GM23338 (cell line): ENCODE data around the gene OR6J1. TPM values are rescaled to one million over a fixed set of nuclear protein-coding genes. Genes with fewer than 3 reads are reported as not detected.

Source experiments
- ATAC-seq: fragments of 200-7000 bp; cut with Tn5 transposase; 3 replicates; pipeline ENCODE4 v1.9.1; 2020
- DNase-seq: peaks from one replicate; pipeline ENCODE4 v3.0.0-alpha.2; 2015; ENCODE audit warnings: low spot score
- H2AFZ ChIP-seq: fragments of 200-600 bp; sonication (generic); 2 replicates; pipeline ENCODE4 v1.8.0; 2016; ENCODE audit warnings: antibody characterized with exemption, mild to moderate bottlenecking, moderate library complexity
- H3F3A ChIP-seq: fragments of 200-600 bp; sonication (generic); replicated peaks from 2 replicates; pipeline ENCODE4 v1.8.0; 2017; ENCODE audit warnings: antibody characterized with exemption, mixed run types, low read depth
- H3K27ac ChIP-seq: fragments of 200-600 bp; sonication (generic); 2 replicates; pipeline ENCODE4 v1.6.1; 2016; ENCODE audit warnings: low read depth
- H3K27me3 ChIP-seq: fragments of 200-600 bp; sonication (generic); 2 replicates; pipeline ENCODE4 v1.8.0; 2016; ENCODE audit warnings: mild to moderate bottlenecking, mixed run types, moderate library complexity; ENCODE audit not compliant: insufficient read depth
- H3K36me3 ChIP-seq: fragments of 200-600 bp; sonication (generic); 2 replicates; pipeline ENCODE4 v1.8.0; 2016; ENCODE audit warnings: mild to moderate bottlenecking; ENCODE audit not compliant: insufficient read depth
- H3K4me1 ChIP-seq: fragments of 200-600 bp; sonication (generic); 2 replicates; pipeline ENCODE4 v1.8.0; 2016; ENCODE audit warnings: mild to moderate bottlenecking, moderate library complexity; ENCODE audit not compliant: insufficient read depth
- H3K4me2 ChIP-seq: fragments of 200-600 bp; sonication (generic); 2 replicates; pipeline ENCODE4 v1.7.1; 2017; ENCODE audit warnings: mixed run types
- H3K4me3 ChIP-seq: fragments of 200-600 bp; sonication (generic); 2 replicates; pipeline ENCODE4 v1.6.1; 2016; ENCODE audit warnings: mixed run types
- H3K79me2 ChIP-seq: fragments of 200-600 bp; sonication (generic); replicated peaks from 2 replicates; pipeline ENCODE4 v1.8.0; 2017; ENCODE audit warnings: mild to moderate bottlenecking; ENCODE audit not compliant: insufficient read depth
- H3K9me2 ChIP-seq: fragments of 200-600 bp; sonication (generic); 2 replicates; pipeline ENCODE4 v1.8.0; 2017; ENCODE audit not compliant: insufficient read depth
- H4K20me1 ChIP-seq: fragments of 200-600 bp; sonication (generic); replicated peaks from 2 replicates; pipeline ENCODE4 v1.8.0; 2017; ENCODE audit warnings: mild to moderate bottlenecking; ENCODE audit not compliant: insufficient read depth
- H3K27ac Mint-ChIP-seq: 2 replicates; pipeline ENCODE4 v1.8.0; 2020; ENCODE audit warnings: inconsistent platforms, mild to moderate bottlenecking, moderate library complexity, mixed read lengths
- H3K27me3 Mint-ChIP-seq: 3 replicates; pipeline ENCODE4 v1.8.0; 2022; ENCODE audit warnings: low read depth, mild to moderate bottlenecking, moderate library complexity, mixed read lengths, inconsistent platforms; ENCODE audit not compliant: insufficient read depth, poor library complexity
- H3K36me3 Mint-ChIP-seq: 3 replicates; pipeline ENCODE4 v1.8.0; 2021; ENCODE audit warnings: low read depth, mild to moderate bottlenecking, inconsistent platforms, moderate library complexity, mixed read lengths
- H3K4me1 Mint-ChIP-seq: 3 replicates; pipeline ENCODE4 v1.8.0; 2020; ENCODE audit warnings: mild to moderate bottlenecking, inconsistent platforms, mixed read lengths
- H3K4me3 Mint-ChIP-seq: 3 replicates; pipeline ENCODE4 v1.8.0; 2021; ENCODE audit warnings: moderate library complexity, mild to moderate bottlenecking, inconsistent platforms, mixed read lengths
- H3K9me3 Mint-ChIP-seq: 3 replicates; pipeline ENCODE4 v1.8.0; 2020; ENCODE audit warnings: moderate library complexity, mild to moderate bottlenecking, inconsistent platforms, mixed read lengths
- CREB1 ChIP-seq: fragments of 250-450 bp; sonication (Bioruptor Pico); IDR thresholded peaks from 2 replicates; pipeline ENCODE4 v1.5.0; 2020; ENCODE audit warnings: low read depth, mild to moderate bottlenecking, moderate library complexity
- EZH2phosphoT487 ChIP-seq: fragments of 200-600 bp; sonication (generic); IDR thresholded peaks from one replicate; pipeline ENCODE4 v1.8.1; 2018; ENCODE audit warnings: antibody characterized with exemption; ENCODE audit not compliant: unreplicated experiment
- JUNB ChIP-seq: IDR thresholded peaks from one replicate; pipeline ENCODE4 v1.6.1; 2016; ENCODE audit warnings: antibody characterized with exemption; ENCODE audit not compliant: unreplicated experiment
- NANOG ChIP-seq: IDR thresholded peaks from 2 replicates; pipeline ENCODE4 v1.6.1; 2016; ENCODE audit warnings: antibody characterized with exemption, borderline replicate concordance
- POLR2AphosphoS5 ChIP-seq: IDR thresholded peaks from 2 replicates; pipeline ENCODE4 v1.6.1; 2016; ENCODE audit warnings: antibody characterized with exemption, low read depth
- STAT1 ChIP-seq: IDR thresholded peaks from one replicate; pipeline ENCODE4 v1.6.1; 2016; ENCODE audit warnings: antibody characterized with exemption; ENCODE audit not compliant: unreplicated experiment
- ZNF114 ChIP-seq: fragments of 250-450 bp; sonication (Bioruptor Pico); IDR thresholded peaks from 2 replicates; pipeline ENCODE4 v1.5.0; 2020; ENCODE audit warnings: mild to moderate bottlenecking, moderate library complexity
- ZNF331 ChIP-seq: fragments of 250-450 bp; sonication (Bioruptor Pico); IDR thresholded peaks from 2 replicates; pipeline ENCODE4 v1.5.0; 2020; ENCODE audit warnings: low read depth, mild to moderate bottlenecking, moderate library complexity
- polyA plus RNA-seq: library from polyadenylated mRNA; unstranded; fragments of >200 nt; fragmentation: Nextera tagmentation; extraction: Ambion mirVana; gene quantifications from 2 replicates; pipeline ENCODE4 v1.2.1, GENCODE V29; 2016
- total RNA-seq: library from RNA; depleted of rRNA; stranded (reverse); fragments of >200 nt; shearing (Covaris generic); gene quantifications from 2 replicates; pipeline ENCODE4 v1.2.3, GENCODE V29; 2014
- TF ChIP-seq, protein P1 (sequence below): fragments of 250-450 bp; sonication (Bioruptor Pico); IDR thresholded peaks from 2 replicates; pipeline ENCODE4 v1.5.0; 2020; ENCODE audit warnings: mild to moderate bottlenecking, moderate library complexity
- TF ChIP-seq, protein P2 (sequence below), 2 experiments: fragments of 200-600 bp in 1 of 2; sonication (generic) in 1 of 2; conservative IDR thresholded peaks; 2 replicates each; pipeline versions ENCODE4 v1.5.1 to v1.6.1; 2016 to 2017; ENCODE audit warnings: antibody characterized with exemption in 2 of 2, low read depth in 2 of 2, mild to moderate bottlenecking in 2 of 2, moderate library complexity in 1 of 2
- TF ChIP-seq, protein P3 (sequence below): IDR thresholded peaks from one replicate; pipeline ENCODE4 v1.6.1; 2018; ENCODE audit warnings: antibody characterized with exemption; ENCODE audit not compliant: unreplicated experiment
- TF ChIP-seq, protein P4 (sequence below): IDR thresholded peaks from 2 replicates; pipeline ENCODE4 v1.6.1; 2016; ENCODE audit warnings: antibody characterized with exemption

Gene OR6J1
- total and polyA plus RNA-seq, 2 experiments from 2014 or later: not detected

DNA sequence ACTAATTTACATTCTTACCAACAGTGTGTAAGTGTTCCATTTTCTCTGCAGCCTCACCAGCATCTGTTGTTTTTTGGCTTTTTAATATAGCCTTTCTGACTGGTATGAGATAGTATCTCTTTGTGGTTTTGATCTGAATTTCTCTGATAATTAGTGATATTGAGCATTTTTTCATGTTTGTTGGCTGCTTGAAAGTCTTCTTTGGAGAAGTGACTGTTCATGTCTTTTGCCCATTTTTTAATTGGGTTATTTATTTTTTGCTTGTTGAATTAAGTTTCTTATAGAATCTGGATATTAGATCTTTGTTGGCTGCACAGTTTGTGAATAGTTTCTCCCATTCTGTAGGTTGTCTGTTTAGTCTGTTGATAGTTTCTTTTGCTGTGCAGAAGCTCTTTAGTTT, 48.0 kb upstream of the OR6J1 start (continued):
- TF ChIP-seq, protein P1, sequence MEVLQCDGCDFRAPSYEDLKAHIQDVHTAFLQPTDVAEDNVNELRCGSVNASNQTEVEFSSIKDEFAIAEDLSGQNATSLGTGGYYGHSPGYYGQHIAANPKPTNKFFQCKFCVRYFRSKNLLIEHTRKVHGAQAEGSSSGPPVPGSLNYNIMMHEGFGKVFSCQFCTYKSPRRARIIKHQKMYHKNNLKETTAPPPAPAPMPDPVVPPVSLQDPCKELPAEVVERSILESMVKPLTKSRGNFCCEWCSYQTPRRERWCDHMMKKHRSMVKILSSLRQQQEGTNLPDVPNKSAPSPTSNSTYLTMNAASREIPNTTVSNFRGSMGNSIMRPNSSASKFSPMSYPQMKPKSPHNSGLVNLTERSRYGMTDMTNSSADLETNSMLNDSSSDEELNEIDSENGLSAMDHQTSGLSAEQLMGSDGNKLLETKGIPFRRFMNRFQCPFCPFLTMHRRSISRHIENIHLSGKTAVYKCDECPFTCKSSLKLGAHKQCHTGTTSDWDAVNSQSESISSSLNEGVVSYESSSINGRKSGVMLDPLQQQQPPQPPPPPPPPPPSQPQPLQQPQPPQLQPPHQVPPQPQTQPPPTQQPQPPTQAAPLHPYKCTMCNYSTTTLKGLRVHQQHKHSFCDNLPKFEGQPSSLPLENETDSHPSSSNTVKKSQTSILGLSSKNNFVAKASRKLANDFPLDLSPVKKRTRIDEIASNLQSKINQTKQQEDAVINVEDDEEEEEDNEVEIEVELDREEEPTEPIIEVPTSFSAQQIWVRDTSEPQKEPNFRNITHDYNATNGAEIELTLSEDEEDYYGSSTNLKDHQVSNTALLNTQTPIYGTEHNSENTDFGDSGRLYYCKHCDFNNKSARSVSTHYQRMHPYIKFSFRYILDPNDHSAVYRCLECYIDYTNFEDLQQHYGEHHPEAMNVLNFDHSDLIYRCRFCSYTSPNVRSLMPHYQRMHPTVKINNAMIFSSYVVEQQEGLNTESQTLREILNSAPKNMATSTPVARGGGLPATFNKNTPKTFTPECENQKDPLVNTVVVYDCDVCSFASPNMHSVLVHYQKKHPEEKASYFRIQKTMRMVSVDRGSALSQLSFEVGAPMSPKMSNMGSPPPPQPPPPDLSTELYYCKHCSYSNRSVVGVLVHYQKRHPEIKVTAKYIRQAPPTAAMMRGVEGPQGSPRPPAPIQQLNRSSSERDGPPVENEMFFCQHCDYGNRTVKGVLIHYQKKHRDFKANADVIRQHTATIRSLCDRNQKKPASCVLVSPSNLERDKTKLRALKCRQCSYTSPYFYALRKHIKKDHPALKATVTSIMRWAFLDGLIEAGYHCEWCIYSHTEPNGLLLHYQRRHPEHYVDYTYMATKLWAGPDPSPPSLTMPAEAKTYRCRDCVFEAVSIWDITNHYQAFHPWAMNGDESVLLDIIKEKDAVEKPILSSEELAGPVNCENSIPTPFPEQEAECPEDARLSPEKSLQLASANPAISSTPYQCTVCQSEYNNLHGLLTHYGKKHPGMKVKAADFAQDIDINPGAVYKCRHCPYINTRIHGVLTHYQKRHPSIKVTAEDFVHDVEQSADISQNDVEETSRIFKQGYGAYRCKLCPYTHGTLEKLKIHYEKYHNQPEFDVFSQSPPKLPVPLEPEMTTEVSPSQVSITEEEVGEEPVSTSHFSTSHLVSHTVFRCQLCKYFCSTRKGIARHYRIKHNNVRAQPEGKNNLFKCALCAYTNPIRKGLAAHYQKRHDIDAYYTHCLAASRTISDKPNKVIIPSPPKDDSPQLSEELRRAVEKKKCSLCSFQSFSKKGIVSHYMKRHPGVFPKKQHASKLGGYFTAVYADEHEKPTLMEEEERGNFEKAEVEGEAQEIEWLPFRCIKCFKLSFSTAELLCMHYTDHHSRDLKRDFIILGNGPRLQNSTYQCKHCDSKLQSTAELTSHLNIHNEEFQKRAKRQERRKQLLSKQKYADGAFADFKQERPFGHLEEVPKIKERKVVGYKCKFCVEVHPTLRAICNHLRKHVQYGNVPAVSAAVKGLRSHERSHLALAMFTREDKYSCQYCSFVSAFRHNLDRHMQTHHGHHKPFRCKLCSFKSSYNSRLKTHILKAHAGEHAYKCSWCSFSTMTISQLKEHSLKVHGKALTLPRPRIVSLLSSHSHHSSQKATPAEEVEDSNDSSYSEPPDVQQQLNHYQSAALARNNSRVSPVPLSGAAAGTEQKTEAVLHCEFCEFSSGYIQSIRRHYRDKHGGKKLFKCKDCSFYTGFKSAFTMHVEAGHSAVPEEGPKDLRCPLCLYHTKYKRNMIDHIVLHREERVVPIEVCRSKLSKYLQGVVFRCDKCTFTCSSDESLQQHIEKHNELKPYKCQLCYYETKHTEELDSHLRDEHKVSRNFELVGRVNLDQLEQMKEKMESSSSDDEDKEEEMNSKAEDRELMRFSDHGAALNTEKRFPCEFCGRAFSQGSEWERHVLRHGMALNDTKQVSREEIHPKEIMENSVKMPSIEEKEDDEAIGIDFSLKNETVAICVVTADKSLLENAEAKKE (CRISPR knock-in tag): no peak
- no peak for TF ChIP-seq ZNF331 (CRISPR knock-in tag)
- no peak for TF ChIP-seq JUNB
- no peak for TF ChIP-seq STAT1
- no peak for TF ChIP-seq POLR2AphosphoS5
- TF ChIP-seq, protein P2, sequence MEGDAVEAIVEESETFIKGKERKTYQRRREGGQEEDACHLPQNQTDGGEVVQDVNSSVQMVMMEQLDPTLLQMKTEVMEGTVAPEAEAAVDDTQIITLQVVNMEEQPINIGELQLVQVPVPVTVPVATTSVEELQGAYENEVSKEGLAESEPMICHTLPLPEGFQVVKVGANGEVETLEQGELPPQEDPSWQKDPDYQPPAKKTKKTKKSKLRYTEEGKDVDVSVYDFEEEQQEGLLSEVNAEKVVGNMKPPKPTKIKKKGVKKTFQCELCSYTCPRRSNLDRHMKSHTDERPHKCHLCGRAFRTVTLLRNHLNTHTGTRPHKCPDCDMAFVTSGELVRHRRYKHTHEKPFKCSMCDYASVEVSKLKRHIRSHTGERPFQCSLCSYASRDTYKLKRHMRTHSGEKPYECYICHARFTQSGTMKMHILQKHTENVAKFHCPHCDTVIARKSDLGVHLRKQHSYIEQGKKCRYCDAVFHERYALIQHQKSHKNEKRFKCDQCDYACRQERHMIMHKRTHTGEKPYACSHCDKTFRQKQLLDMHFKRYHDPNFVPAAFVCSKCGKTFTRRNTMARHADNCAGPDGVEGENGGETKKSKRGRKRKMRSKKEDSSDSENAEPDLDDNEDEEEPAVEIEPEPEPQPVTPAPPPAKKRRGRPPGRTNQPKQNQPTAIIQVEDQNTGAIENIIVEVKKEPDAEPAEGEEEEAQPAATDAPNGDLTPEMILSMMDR (conservative IDR thresholded peaks at IDR 0.05; ENCODE audit: low read depth in 2 of 2): no peak

DNA sequence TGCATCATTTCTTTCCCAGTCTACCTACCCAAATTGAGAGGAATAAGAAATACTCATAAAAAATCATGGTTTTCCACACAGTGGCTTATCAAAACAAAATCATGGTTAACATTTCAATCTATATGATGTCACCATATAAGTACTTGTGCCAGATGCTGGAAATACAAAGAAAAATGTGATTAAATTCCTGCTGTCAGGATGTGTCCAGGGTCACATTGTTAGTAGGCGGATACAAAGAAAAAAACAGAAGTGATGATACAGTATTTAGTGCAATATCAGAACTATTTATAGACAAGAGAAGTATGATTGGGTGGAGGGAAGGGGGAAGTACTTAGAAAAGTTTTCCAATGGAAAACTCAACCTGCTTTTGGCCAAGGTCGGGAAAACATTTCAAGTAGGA, 47.0 kb upstream of the OR6J1 start:
- H2AFZ ChIP-seq: no peak overlapping the region
- no peak overlapping the region for H3K4me3 Mint-ChIP-seq
- TF ChIP-seq EZH2phosphoT487 (no peak), NANOG (no peak), CREB1 (CRISPR knock-in tag) (no peak), ZNF114 (CRISPR knock-in tag) (no peak), ZNF331 (CRISPR knock-in tag) (no peak), JUNB (no peak), POLR2AphosphoS5 (no peak)
- TF ChIP-seq, protein P3, sequence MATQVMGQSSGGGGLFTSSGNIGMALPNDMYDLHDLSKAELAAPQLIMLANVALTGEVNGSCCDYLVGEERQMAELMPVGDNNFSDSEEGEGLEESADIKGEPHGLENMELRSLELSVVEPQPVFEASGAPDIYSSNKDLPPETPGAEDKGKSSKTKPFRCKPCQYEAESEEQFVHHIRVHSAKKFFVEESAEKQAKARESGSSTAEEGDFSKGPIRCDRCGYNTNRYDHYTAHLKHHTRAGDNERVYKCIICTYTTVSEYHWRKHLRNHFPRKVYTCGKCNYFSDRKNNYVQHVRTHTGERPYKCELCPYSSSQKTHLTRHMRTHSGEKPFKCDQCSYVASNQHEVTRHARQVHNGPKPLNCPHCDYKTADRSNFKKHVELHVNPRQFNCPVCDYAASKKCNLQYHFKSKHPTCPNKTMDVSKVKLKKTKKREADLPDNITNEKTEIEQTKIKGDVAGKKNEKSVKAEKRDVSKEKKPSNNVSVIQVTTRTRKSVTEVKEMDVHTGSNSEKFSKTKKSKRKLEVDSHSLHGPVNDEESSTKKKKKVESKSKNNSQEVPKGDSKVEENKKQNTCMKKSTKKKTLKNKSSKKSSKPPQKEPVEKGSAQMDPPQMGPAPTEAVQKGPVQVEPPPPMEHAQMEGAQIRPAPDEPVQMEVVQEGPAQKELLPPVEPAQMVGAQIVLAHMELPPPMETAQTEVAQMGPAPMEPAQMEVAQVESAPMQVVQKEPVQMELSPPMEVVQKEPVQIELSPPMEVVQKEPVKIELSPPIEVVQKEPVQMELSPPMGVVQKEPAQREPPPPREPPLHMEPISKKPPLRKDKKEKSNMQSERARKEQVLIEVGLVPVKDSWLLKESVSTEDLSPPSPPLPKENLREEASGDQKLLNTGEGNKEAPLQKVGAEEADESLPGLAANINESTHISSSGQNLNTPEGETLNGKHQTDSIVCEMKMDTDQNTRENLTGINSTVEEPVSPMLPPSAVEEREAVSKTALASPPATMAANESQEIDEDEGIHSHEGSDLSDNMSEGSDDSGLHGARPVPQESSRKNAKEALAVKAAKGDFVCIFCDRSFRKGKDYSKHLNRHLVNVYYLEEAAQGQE: no peak
- TF ChIP-seq, protein P4, sequence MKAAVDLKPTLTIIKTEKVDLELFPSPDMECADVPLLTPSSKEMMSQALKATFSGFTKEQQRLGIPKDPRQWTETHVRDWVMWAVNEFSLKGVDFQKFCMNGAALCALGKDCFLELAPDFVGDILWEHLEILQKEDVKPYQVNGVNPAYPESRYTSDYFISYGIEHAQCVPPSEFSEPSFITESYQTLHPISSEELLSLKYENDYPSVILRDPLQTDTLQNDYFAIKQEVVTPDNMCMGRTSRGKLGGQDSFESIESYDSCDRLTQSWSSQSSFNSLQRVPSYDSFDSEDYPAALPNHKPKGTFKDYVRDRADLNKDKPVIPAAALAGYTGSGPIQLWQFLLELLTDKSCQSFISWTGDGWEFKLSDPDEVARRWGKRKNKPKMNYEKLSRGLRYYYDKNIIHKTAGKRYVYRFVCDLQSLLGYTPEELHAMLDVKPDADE: no peak
- H3K27ac ChIP-seq: no peak overlapping the region
- no peaks in the 10 kb centered on the region for H3K9me2 ChIP-seq
- H3K4me3 ChIP-seq: no peak overlapping the region
- no peaks in the 10 kb centered on the region for H4K20me1 ChIP-seq
- H3K36me3 Mint-ChIP-seq: no peaks in the 10 kb centered on the region
- H3K9me3 Mint-ChIP-seq: peaks cover 10% of the 10 kb centered on the region; the same call in 2 of the 3 replicates
- peaks cover under 1% of the 10 kb centered on the region; the same call in 2 of the 3 replicates for H3K4me1 Mint-ChIP-seq
- no peaks in the 10 kb centered on the region for H3K4me1 ChIP-seq
- no peaks in the 10 kb centered on the region; the same call in 1 of the 2 replicates for H3K36me3 ChIP-seq
- no peak overlapping the region for H3K4me2 ChIP-seq
- no peaks in the 10 kb centered on the region for H3F3A ChIP-seq
- no peaks in the 10 kb centered on the region for H3K79me2 ChIP-seq
- DNase-seq: no peak
- H3K27ac Mint-ChIP-seq: no peak overlapping the region
- ATAC-seq: no peak
- no peaks in the 10 kb centered on the region for H3K27me3 ChIP-seq
- H3K27me3 Mint-ChIP-seq: peaks cover 4% of the 10 kb centered on the region
